Measurements from ENCODE around the gene PSMD11. TPM values are rescaled to one million over a fixed set of nuclear protein-coding genes. Genes with fewer than 3 reads are reported as not detected.

The PSMD11 gene
- total RNA-seq, 2 donors from 2014 or later = 164 to 168 TPM

- no peak overlapping the region for H3K27ac ChIP-seq (ENCODE audit: low read depth, low read length)
- no peaks in the 10 kb centered on the region for H3K9me3 Mint-ChIP-seq
- no peak overlapping the region for H3K27ac Mint-ChIP-seq
- DNase-seq = no peak
- no peak overlapping the region for H3K4me3 Mint-ChIP-seq
- H3K4me1 Mint-ChIP-seq = peaks cover 2% of the 10 kb centered on the region
- 82 to 84% methylated on average over 2 to 4 of the region's 4 CpGs for WGBS, 2 experiments (ENCODE audit: insufficient coverage in 1 of 2, insufficient read length in 1 of 2)
- H3K36me3 ChIP-seq (ENCODE audit: control insufficient read depth, insufficient read depth, low read length) = peaks cover 92% of the 10 kb centered on the region
- no peaks in the 10 kb centered on the region for H3K27me3 ChIP-seq (ENCODE audit: control insufficient read depth, insufficient read depth, low read length, poor library complexity, severe bottlenecking)
- H3K4me3 ChIP-seq (ENCODE audit: low read length) = no peak overlapping the region
- no peaks in the 10 kb centered on the region for H3K4me1 ChIP-seq (ENCODE audit: control insufficient read depth, insufficient read depth, low read length)
- TF ChIP-seq CTCF (conservative IDR thresholded peaks at IDR 0.05) = no peak
- H3K27me3 Mint-ChIP-seq (ENCODE audit: insufficient read depth) = no peaks in the 10 kb centered on the region
- H3K9ac ChIP-seq (ENCODE audit: extremely low read depth, low read length, poor library complexity, severe bottlenecking) = no peak overlapping the region
- no peaks in the 10 kb centered on the region for H3K9me3 ChIP-seq (ENCODE audit: control insufficient read depth, low read length)
- peaks cover 80% of the 10 kb centered on the region for H3K36me3 Mint-ChIP-seq (ENCODE audit: low read depth)
Measured at GRCh38 chr17:32461498-32461852, 17.2 kb downstream of the PSMD11 start.

- 77% methylated on average over 1 of the region's 1 CpG; no CpG with 5 or more reads in 1 of the 2 experiments for WGBS, 2 experiments (ENCODE audit: insufficient coverage in 1 of 2, insufficient read length in 1 of 2)
- Histone ChIP-seq H3K4me3 (ENCODE audit: low read length) (no peak overlapping the region), H3K36me3 (ENCODE audit: control insufficient read depth, insufficient read depth, low read length) (peaks cover 92% of the 10 kb centered on the region), H3K9me3 (ENCODE audit: control insufficient read depth, low read length) (no peaks in the 10 kb centered on the region), H3K27ac (ENCODE audit: low read depth, low read length) (no peak overlapping the region), H3K9ac (ENCODE audit: extremely low read depth, low read length, poor library complexity, severe bottlenecking) (no peak overlapping the region), H3K4me1 (ENCODE audit: control insufficient read depth, insufficient read depth, low read length) (no peaks in the 10 kb centered on the region), H3K27me3 (ENCODE audit: control insufficient read depth, insufficient read depth, low read length, poor library complexity, severe bottlenecking) (no peaks in the 10 kb centered on the region)
- no peaks in the 10 kb centered on the region for H3K27me3 Mint-ChIP-seq (ENCODE audit: insufficient read depth)
- peak; percentile 81 for TF ChIP-seq CTCF (conservative IDR thresholded peaks at IDR 0.05)
- no peaks in the 10 kb centered on the region for H3K9me3 Mint-ChIP-seq
- no peak overlapping the region for H3K4me3 Mint-ChIP-seq
- no peak overlapping the region for H3K27ac Mint-ChIP-seq
- peaks cover 80% of the 10 kb centered on the region for H3K36me3 Mint-ChIP-seq (ENCODE audit: low read depth)
- H3K4me1 Mint-ChIP-seq = peaks cover 2% of the 10 kb centered on the region
- DNase-seq = peak; percentile 90
Measured at GRCh38 chr17:32461853-32462617, 17.7 kb downstream of the PSMD11 start.

GRCh38 chr17:32463304-32463703, 19.0 kb downstream of the PSMD11 start:
- Histone ChIP-seq H3K9me3 (ENCODE audit: control insufficient read depth, low read length) (no peaks in the 10 kb centered on the region), H3K9ac (ENCODE audit: extremely low read depth, low read length, poor library complexity, severe bottlenecking) (no peak overlapping the region), H3K27ac (ENCODE audit: low read depth, low read length) (no peak overlapping the region), H3K36me3 (ENCODE audit: control insufficient read depth, insufficient read depth, low read length) (peaks cover 91% of the 10 kb centered on the region), H3K4me3 (ENCODE audit: low read length) (no peak overlapping the region), H3K4me1 (ENCODE audit: control insufficient read depth, insufficient read depth, low read length) (no peaks in the 10 kb centered on the region), H3K27me3 (ENCODE audit: control insufficient read depth, insufficient read depth, low read length, poor library complexity, severe bottlenecking) (no peaks in the 10 kb centered on the region)
- peaks cover 2% of the 10 kb centered on the region for H3K4me1 Mint-ChIP-seq
- H3K27me3 Mint-ChIP-seq (ENCODE audit: insufficient read depth) = no peaks in the 10 kb centered on the region
- no peaks in the 10 kb centered on the region for H3K9me3 Mint-ChIP-seq
- WGBS, 2 experiments (ENCODE audit: insufficient coverage in 1 of 2, insufficient read length in 1 of 2) = 92 to 100% methylated on average over 1 to 3 of the region's 3 CpGs
- DNase-seq = no peak
- peaks cover 81% of the 10 kb centered on the region for H3K36me3 Mint-ChIP-seq (ENCODE audit: low read depth)
- H3K27ac Mint-ChIP-seq = no peak overlapping the region
- no peak overlapping the region for H3K4me3 Mint-ChIP-seq
- TF ChIP-seq CTCF (conservative IDR thresholded peaks at IDR 0.05) = no peak

Measured in endodermal cell (in vitro differentiated cells).